ENCODE data around the gene TPST2.

TPST2 gene

GRCh38 chr22:26508148-26508547, 81.8 kb downstream of the TPST2 start:
- Histone ChIP-seq H3K4me1 (ENCODE audit: control insufficient read depth in 1 of 2, insufficient read depth in 2 of 2, low read length in 2 of 2) (peaks cover 7 to 19% of the 10 kb centered on the region in 2 donors), H3K27me3 (ENCODE audit: low read depth, low read length) (no peaks in the 10 kb centered on the region), H3K9me3 (ENCODE audit: control insufficient read depth in 1 of 2, low read length in 2 of 2) (no peaks in the 10 kb centered on the region), H3K36me3 (ENCODE audit: control insufficient read depth in 1 of 2, insufficient read depth in 2 of 2, low read length in 2 of 2) (peaks cover 53 to 68% of the 10 kb centered on the region in 2 donors), H3K27ac (ENCODE audit: low read length) (no peak overlapping the region), H3K4me3 (ENCODE audit: low read depth in 1 of 2, low read length in 2 of 2) (no peak overlapping the region)

- no peak overlapping the region for H3K4me3 ChIP-seq (ENCODE audit: low read depth in 1 of 2, low read length in 2 of 2)
- H3K27ac ChIP-seq (ENCODE audit: low read length), result no peak overlapping the region
- no peaks in the 10 kb centered on the region for H3K27me3 ChIP-seq (ENCODE audit: low read depth, low read length)
- no peaks in the 10 kb centered on the region for H3K9me3 ChIP-seq (ENCODE audit: control insufficient read depth in 1 of 2, low read length in 2 of 2)
- H3K36me3 ChIP-seq (ENCODE audit: control insufficient read depth in 1 of 2, insufficient read depth in 2 of 2, low read length in 2 of 2), result peaks cover 69 to 90% of the 10 kb centered on the region in 2 donors
- H3K4me1 ChIP-seq (ENCODE audit: control insufficient read depth in 1 of 2, insufficient read depth in 2 of 2, low read length in 2 of 2), result no peaks in the 10 kb centered on the region
These were observed 86.2 kb downstream of the TPST2 start for GRCh38 chr22:26503758-26504157.

DNA sequence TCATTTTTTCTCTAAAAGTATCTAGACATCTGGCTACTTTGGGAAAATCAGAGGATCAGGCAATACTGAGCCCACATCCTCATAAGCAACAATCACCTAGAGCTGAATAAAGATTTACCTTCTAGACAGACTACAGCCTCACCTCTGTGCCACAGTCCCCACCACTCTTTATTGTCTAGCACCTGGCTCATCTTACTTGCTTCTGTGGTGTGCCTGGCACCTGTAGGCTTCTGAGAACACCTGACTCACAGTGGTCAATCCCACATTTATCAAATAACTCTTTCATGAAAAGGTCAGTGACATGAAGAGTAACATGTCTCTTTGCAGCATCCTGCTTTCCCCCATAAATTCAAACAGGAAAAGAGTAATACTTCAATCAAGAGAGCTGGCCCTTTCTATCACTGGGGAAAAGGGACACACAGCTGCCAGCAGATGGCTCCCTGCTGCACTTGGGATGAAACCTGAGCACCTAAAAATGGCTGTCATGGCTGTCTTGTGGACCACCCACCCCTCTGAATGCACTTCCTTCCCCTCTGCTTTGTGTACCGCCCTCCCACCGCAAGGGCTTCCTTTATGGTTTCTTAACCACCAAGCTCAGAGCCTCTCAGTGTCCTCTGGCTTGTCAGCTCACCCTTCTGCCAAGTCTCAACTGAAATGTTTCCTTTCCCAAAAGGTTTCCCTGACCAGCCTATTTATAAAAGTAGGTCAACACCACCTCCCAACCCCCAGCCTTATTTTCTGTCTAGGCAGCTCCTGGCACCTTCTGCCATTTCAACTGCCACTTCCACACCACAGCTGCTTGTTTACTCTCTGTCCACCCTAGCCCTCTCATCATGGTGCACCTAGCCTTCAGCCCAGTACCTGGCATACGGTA, 87.0 kb downstream of the TPST2 start:
- H3K27me3 ChIP-seq (ENCODE audit: low read depth, low read length), result no peaks in the 10 kb centered on the region
- H3K4me1 ChIP-seq (ENCODE audit: control insufficient read depth in 1 of 2, insufficient read depth in 2 of 2, low read length in 2 of 2), result no peaks in the 10 kb centered on the region
- no peak overlapping the region for H3K4me3 ChIP-seq (ENCODE audit: low read depth in 1 of 2, low read length in 2 of 2)
- peaks cover 67 to 84% of the 10 kb centered on the region in 2 donors for H3K36me3 ChIP-seq (ENCODE audit: control insufficient read depth in 1 of 2, insufficient read depth in 2 of 2, low read length in 2 of 2)
- H3K9me3 ChIP-seq (ENCODE audit: control insufficient read depth in 1 of 2, low read length in 2 of 2), result no peaks in the 10 kb centered on the region
- no peak overlapping the region for H3K27ac ChIP-seq (ENCODE audit: low read length)

GRCh38 chr22:26501996-26502395, 87.9 kb downstream of the TPST2 start:
- no peaks in the 10 kb centered on the region for H3K9me3 ChIP-seq (ENCODE audit: control insufficient read depth in 1 of 2, low read length in 2 of 2)
- H3K36me3 ChIP-seq (ENCODE audit: control insufficient read depth in 1 of 2, insufficient read depth in 2 of 2, low read length in 2 of 2), result peaks cover 71 to 84% of the 10 kb centered on the region in 2 donors
- no peak overlapping the region for H3K27ac ChIP-seq (ENCODE audit: low read length)
- no peaks in the 10 kb centered on the region for H3K27me3 ChIP-seq (ENCODE audit: low read depth, low read length)
- no peak overlapping the region for H3K4me3 ChIP-seq (ENCODE audit: low read depth in 1 of 2, low read length in 2 of 2)
- no peaks in the 10 kb centered on the region for H3K4me1 ChIP-seq (ENCODE audit: control insufficient read depth in 1 of 2, insufficient read depth in 2 of 2, low read length in 2 of 2)

GRCh38 chr22:26499188-26499703, 90.7 kb downstream of the TPST2 start:
- H3K36me3 ChIP-seq (ENCODE audit: control insufficient read depth in 1 of 2, insufficient read depth in 2 of 2, low read length in 2 of 2), result peaks cover 71 to 82% of the 10 kb centered on the region in 2 donors
- no peaks in the 10 kb centered on the region for H3K4me1 ChIP-seq (ENCODE audit: control insufficient read depth in 1 of 2, insufficient read depth in 2 of 2, low read length in 2 of 2)
- H3K27ac ChIP-seq (ENCODE audit: low read length), result no peak overlapping the region
- H3K27me3 ChIP-seq (ENCODE audit: low read depth, low read length), result no peaks in the 10 kb centered on the region
- H3K4me3 ChIP-seq (ENCODE audit: low read depth in 1 of 2, low read length in 2 of 2), result no peak overlapping the region
- H3K9me3 ChIP-seq (ENCODE audit: control insufficient read depth in 1 of 2, low read length in 2 of 2), result no peaks in the 10 kb centered on the region

- Histone ChIP-seq H3K4me3 (ENCODE audit: low read depth in 1 of 2, low read length in 2 of 2) (no peak overlapping the region), H3K27ac (ENCODE audit: low read length) (no peak overlapping the region), H3K27me3 (ENCODE audit: low read depth, low read length) (no peaks in the 10 kb centered on the region), H3K9me3 (ENCODE audit: control insufficient read depth in 1 of 2, low read length in 2 of 2) (no peaks in the 10 kb centered on the region), H3K4me1 (ENCODE audit: control insufficient read depth in 1 of 2, insufficient read depth in 2 of 2, low read length in 2 of 2) (no peaks in the 10 kb centered on the region), H3K36me3 (ENCODE audit: control insufficient read depth in 1 of 2, insufficient read depth in 2 of 2, low read length in 2 of 2) (peaks cover 67 to 82% of the 10 kb centered on the region in 2 donors)
These were observed 93.5 kb downstream of the TPST2 start for GRCh38 chr22:26496456-26496855.

DNA sequence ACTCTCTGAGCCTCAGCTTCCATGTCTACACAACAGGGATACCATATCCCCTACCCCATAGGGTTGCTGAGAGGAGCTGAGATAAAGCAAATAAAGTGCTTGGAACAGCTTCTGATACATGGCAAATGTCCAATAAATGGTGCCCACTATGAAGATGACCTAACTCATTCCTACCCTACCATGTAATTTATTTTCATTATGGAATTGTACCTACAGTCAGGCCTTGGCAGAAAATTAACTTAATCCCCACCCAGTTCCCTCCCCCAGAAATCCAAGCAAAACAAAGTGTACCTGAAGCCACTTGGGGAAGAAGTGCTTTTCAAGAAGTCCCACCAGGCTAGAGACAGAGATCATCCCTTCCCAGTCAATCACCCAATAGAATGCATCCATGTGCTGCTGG, 95.4 kb downstream of the TPST2 start:
- H3K4me3 ChIP-seq (ENCODE audit: low read depth in 1 of 2, low read length in 2 of 2), result no peak overlapping the region
- no peaks in the 10 kb centered on the region for H3K27me3 ChIP-seq (ENCODE audit: low read depth, low read length)
- H3K27ac ChIP-seq (ENCODE audit: low read length), result no peak overlapping the region
- no peaks in the 10 kb centered on the region for H3K4me1 ChIP-seq (ENCODE audit: control insufficient read depth in 1 of 2, insufficient read depth in 2 of 2, low read length in 2 of 2)
- peaks cover 75 to 82% of the 10 kb centered on the region in 2 donors for H3K36me3 ChIP-seq (ENCODE audit: control insufficient read depth in 1 of 2, insufficient read depth in 2 of 2, low read length in 2 of 2)
- H3K9me3 ChIP-seq (ENCODE audit: control insufficient read depth in 1 of 2, low read length in 2 of 2), result no peaks in the 10 kb centered on the region

GRCh38 chr22:26492220-26492619, 97.7 kb downstream of the TPST2 start:
- Histone ChIP-seq H3K4me3 (ENCODE audit: low read depth in 1 of 2, low read length in 2 of 2) (no peak overlapping the region), H3K36me3 (ENCODE audit: control insufficient read depth in 1 of 2, insufficient read depth in 2 of 2, low read length in 2 of 2) (peaks cover 77 to 91% of the 10 kb centered on the region in 2 donors), H3K9me3 (ENCODE audit: control insufficient read depth in 1 of 2, low read length in 2 of 2) (no peaks in the 10 kb centered on the region), H3K4me1 (ENCODE audit: control insufficient read depth in 1 of 2, insufficient read depth in 2 of 2, low read length in 2 of 2) (no peaks in the 10 kb centered on the region), H3K27me3 (ENCODE audit: low read depth, low read length) (no peaks in the 10 kb centered on the region), H3K27ac (ENCODE audit: low read length) (no peak overlapping the region)

- Histone ChIP-seq H3K27ac (ENCODE audit: low read length) (no peak overlapping the region), H3K4me1 (ENCODE audit: control insufficient read depth in 1 of 2, insufficient read depth in 2 of 2, low read length in 2 of 2) (peaks cover 3 to 15% of the 10 kb centered on the region in 2 donors), H3K4me3 (ENCODE audit: low read depth in 1 of 2, low read length in 2 of 2) (no peak overlapping the region), H3K27me3 (ENCODE audit: low read depth, low read length) (no peaks in the 10 kb centered on the region), H3K36me3 (ENCODE audit: control insufficient read depth in 1 of 2, insufficient read depth in 2 of 2, low read length in 2 of 2) (peaks cover 56 to 68% of the 10 kb centered on the region in 2 donors), H3K9me3 (ENCODE audit: control insufficient read depth in 1 of 2, low read length in 2 of 2) (no peaks in the 10 kb centered on the region)
These were observed 100.4 kb downstream of the TPST2 start for GRCh38 chr22:26489447-26490036.

DNA sequence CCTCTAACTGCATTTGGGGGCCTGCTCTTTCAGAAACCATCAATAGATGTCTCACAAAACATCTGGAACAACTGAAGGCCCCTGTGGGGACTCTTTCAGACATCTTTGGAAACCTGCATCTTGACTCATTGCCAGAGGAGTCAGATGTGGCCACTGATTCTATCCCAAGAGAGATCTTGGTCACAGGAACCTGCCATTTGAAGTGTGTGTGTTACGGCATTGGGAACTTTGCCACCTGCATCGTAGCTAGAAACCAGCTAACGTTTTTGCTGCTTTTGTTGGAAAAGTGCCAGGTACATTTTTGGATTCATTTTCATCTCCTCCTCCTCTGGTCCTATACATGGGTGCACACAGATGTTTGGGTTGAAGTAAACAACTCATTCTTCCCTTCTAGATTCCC, 101.9 kb downstream of the TPST2 start:
- H3K36me3 ChIP-seq (ENCODE audit: control insufficient read depth in 1 of 2, insufficient read depth in 2 of 2, low read length in 2 of 2), result peaks cover 42 to 53% of the 10 kb centered on the region in 2 donors
- peaks cover 8 to 22% of the 10 kb centered on the region in 2 donors for H3K4me1 ChIP-seq (ENCODE audit: control insufficient read depth in 1 of 2, insufficient read depth in 2 of 2, low read length in 2 of 2)

GRCh38 chr22:26486394-26486793, 103.5 kb downstream of the TPST2 start:
- no peak overlapping the region for H3K27ac ChIP-seq (ENCODE audit: low read length)
- no peak overlapping the region for H3K4me3 ChIP-seq (ENCODE audit: low read depth in 1 of 2, low read length in 2 of 2)
- H3K4me1 ChIP-seq (ENCODE audit: control insufficient read depth in 1 of 2, insufficient read depth in 2 of 2, low read length in 2 of 2), result peaks cover 8 to 38% of the 10 kb centered on the region in 2 donors
- no peaks in the 10 kb centered on the region for H3K9me3 ChIP-seq (ENCODE audit: control insufficient read depth in 1 of 2, low read length in 2 of 2)
- no peaks in the 10 kb centered on the region for H3K27me3 ChIP-seq (ENCODE audit: low read depth, low read length)
- peaks cover 30 to 37% of the 10 kb centered on the region in 2 donors for H3K36me3 ChIP-seq (ENCODE audit: control insufficient read depth in 1 of 2, insufficient read depth in 2 of 2, low read length in 2 of 2)

More for the DNA sequence above, 101.9 kb downstream of the TPST2 start:
- H3K9me3 ChIP-seq (ENCODE audit: control insufficient read depth in 1 of 2, low read length in 2 of 2), result no peaks in the 10 kb centered on the region
- H3K27me3 ChIP-seq (ENCODE audit: low read depth, low read length), result no peaks in the 10 kb centered on the region
- H3K4me3 ChIP-seq (ENCODE audit: low read depth in 1 of 2, low read length in 2 of 2), result no peak overlapping the region
- no peak overlapping the region for H3K27ac ChIP-seq (ENCODE audit: low read length)

All from muscle layer of duodenum (tissue), 2 donors.